GM19395 (cell line): ENCODE results near the gene SNX5.
A peak's percentile ranks its signal among the peaks of the same experiment; 100 is the strongest.

Source experiments
- ATAC-seq: cut with Tn5 transposase; IDR thresholded peaks from one replicate; pipeline ENCODE4 v1.9.1; 2021; ENCODE audit warnings: mild to moderate bottlenecking, moderate library complexity; ENCODE audit not compliant: unreplicated experiment

SNX5 gene

DNA sequence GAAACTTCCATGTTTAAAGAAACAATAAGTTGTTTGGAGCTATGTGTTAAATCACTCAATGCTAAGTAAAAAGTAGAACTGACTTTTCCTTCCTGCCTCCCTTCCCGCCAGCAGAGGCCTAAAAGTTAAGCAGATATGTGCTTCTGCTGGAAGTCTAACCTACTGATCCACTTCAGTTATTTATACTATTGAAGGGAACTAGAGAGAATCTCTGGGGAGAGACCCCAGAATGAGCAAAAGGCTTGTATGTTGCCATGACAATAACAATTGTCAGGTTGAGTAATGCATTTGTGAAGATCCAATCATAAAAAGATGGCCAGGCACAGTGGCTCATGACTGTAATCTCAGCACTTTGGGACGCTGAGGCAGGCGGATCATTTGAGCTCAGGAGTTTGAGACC, 25.0 kb upstream of the SNX5 start:
- ATAC-seq: no peak

DNA sequence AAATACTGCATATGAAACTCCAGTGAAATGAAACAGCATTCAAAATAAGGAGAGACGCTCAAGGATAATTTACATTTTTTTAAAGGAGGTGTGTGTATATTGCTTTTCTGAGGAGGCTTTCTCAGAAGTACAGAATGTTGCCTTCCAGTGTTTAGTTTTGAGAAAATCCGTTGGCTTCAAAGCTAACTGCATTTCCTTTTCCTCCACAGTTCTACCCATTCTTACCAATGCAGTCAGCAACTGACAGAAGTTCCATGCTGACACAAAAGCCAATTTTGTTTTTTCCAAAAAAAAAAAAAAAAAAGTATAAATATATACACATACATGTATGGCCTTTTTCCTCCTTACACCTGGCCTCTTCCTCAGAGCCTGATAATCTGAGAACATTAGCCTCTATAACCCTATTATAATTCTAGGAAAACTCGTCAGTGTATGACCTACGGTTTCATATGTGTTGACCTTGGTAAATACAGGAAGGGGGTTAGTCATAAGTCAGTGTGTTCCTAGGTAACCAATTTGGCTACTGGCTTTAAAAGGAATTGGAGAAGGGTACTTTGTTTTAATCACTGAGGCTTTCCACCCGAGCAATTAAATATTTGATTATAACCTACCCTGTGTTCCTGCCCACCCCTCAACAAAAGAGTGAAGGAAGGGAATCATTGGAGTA, 24.4 kb upstream of the SNX5 start:
- ATAC-seq: no peak

DNA sequence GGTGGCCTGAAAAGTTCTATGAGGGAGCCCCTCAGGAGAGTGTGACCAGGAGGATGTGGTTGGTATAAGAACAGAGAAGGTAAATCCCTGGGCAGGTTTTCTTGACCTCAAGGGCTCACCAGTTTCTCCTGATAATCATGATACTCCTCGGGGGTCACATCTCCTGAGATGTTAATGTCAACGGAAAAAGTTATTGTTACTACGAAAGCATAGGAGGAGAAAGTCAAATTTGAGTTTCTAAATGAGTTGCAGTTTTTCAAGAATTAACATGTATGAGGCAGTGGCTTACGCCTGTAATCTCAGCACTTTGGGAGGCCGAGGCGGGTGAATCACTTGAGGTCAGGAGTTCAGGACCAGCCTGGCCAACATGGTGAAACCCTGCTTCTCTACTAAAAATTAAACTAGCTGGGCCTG, 23.6 kb upstream of the SNX5 start:
- ATAC-seq: peak; percentile 66

DNA sequence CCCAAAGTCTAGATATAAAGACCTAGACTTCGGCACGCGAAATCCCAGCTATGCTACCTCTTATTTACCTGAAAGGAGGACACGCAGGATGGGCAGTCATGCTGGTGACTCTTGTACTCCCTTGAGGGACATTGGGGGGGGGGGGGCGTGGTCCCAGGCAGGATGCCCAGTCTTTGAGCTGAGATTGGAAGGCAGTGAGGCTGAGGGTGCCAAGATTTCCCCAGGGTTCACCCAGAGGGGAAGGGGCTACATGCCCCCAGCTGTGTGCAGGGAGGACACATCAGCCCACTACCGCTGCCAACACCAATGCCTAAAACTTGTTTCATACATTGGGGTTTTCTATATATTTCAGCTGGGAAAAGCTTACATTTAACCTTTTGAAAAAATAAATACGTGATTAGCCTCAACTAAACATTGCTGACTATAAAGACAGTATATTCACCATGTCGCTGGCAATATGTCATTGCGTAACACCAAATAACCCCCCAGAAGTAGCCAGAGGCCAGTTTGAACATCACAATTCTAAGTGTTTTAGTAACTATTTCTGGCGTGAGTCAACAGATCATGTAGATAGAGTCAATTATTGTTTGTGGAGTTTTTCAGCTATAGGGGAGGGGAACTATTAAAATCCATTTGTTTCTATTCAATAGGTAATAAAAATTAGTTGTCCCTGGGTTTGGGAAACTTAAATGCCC, 21.8 kb upstream of the SNX5 start:
- no peak for ATAC-seq

GRCh38 chr20:17987988-17988387, 19.4 kb upstream of the SNX5 start:
- ATAC-seq: no peak

- no peak for ATAC-seq
These were observed 16.9 kb upstream of the SNX5 start for GRCh38 chr20:17985388-17986018.

GRCh38 chr20:17976305-17976704, 7.7 kb upstream of the SNX5 start:
- ATAC-seq: no peak

DNA sequence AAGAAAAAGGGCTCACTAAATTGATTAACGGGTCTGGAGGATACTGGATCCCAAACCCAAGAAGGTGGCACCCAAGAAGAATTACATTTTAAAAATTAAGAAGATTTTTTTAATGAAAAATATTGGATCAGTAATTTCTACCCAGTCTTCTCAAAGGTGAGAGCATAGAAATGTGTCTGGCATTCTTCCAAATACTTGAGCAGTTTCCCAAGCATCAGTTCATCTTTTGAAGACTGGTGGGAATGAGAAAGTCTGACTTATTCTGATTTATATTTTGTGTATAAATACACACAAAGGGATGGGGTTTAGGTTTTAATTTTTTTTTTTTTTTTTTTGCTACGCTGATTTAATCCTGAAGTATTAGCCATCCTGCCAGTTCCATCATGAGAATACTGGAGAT, 3.5 kb upstream of the SNX5 start:
- ATAC-seq: no peak

DNA sequence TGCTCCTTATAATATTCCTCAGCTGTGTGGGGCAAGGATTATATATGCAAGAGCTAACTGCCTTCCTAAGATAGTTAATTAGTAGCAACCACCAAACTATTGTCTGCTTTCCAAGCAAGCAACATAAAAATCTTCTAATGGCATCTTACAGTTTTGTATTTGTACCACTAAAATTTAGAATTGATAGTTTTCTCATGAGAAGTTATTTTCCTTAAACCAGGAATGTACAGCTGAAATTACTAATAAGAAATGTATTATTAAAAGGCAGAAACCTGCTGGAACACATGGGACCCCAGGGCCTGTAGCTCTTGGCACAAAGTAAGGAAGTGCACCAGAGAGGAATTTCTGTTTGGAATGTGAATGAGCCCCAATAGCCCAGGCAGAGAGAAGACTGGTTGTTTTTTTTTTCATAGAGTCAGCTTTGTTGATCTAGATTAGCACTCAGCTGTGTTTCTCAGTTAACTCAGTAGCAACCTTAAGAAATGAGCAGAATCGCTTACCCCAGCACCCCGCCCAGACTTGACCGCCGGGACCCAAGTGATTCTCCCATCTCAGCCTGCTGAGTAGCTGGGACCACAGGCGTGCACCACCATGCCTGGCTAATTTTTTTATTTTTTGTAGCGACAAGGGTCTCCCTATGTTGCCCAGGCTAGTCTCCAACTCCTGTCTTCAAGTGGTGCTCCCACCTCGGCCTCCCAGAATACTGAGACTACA, 2.9 kb upstream of the SNX5 start:
- no peak for ATAC-seq

GRCh38 chr20:17969884-17970409, 1.4 kb upstream of the SNX5 start:
- ATAC-seq: no peak

GRCh38 chr20:17969278-17969883, 787 bp upstream of the SNX5 start:
- peak; percentile 8 for ATAC-seq

DNA sequence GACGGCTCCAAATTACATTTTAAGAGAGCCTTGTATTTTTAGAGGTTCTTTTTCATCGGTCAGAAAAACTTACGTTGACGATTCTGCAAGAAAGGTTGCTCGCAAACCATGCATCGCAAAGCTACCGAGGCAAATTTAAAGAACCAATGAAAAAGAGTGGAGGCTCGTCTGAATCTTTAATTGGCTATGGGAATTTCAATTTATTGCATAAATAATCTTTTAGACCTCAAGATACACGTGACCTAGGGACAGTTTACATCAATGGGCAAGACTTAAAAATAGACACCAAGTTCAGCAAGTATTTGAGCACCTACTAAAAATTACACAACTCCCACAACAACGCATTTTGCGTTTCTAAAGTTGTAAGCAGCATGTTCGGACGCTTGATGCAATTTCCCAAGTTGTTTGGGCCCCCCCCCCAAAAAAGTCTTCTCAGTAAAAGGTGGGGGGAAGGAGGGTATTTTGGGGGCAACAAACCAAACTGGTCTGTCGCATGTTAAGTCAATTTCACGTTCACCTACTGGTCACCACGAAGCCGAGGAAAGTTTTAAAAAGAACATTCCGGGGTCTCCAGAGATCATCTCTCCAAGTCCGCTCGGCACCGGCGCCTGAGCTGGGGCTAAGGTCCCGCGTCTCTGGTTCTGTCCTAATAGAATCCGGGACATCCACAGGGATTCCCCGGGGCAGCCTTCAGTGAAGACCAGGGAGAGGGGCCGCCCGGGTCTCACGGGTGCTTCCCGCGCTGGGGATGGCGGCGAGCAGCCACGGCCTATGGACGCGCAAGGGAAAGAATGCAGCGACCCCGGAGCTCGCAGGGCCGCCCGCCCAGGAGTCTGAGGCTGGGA, 851 bp downstream of the SNX5 start:
- peak; percentile 0 for ATAC-seq

GRCh38 chr20:17966432-17967310, 1.9 kb downstream of the SNX5 start:
- ATAC-seq: no peak

- ATAC-seq: no peak
These were observed 3.4 kb downstream of the SNX5 start for GRCh38 chr20:17965042-17965697.

DNA sequence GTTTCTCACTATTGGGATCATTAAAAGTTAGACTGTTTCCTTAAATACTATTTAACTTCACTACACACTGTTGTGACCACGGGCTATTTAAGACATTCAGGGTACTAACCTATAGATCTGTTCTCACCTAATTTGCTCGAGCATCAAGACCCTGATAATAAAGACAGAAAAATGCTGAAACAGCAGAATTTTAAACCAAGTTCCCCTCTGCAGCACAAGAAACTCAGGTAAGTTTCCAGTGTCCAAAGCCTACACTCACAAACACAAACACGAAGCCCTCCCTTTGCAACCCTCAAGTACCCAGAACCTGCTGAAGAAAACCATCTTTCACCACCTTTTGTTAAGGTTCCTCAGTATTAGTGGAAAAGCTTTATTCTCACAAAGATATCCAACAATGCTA, 4.0 kb downstream of the SNX5 start:
- no peak for ATAC-seq

DNA sequence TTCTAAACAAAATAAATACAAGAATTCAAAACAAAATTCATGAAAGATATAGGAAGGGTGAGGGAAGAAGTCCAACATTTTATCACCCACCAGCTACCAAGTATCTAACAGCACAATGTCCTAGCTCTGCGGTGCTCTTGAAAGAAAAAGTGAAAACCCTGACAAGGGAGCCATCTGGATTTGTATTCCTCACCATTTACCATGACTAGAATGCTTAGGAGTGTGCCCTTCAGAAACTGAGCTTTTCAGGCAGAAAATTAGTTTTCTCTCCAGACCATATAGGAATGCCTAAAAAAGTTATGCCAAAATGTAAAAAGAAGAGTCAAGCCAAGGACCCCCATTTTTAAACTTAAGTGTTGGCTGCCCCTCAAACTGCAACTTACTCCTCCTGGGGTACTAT, 4.5 kb downstream of the SNX5 start:
- ATAC-seq: no peak

- ATAC-seq: no peak
These were observed 5.3 kb downstream of the SNX5 start for GRCh38 chr20:17963114-17963897.

DNA sequence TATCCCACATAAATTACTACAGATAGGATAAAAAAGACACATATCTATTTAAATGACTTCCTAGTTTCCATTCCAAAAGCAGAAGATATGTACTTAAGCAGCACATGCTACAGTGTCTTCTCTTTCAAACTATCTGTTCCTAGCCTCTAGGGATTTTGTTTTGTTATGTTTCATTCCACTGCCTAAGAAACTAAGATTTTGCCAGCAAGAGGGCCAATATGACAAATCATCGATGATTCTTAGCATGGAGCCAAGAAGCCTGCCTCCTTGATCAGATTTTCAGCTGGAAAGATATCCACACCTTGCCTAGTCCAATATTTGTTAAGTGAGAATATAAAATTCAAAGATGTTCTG, 7.0 kb downstream of the SNX5 start:
- ATAC-seq: no peak
